Measurements from ENCODE around the gene MOCOS. TPM values are rescaled to one million over a fixed set of nuclear protein-coding genes. Genes with fewer than 3 reads are reported as not detected.
"Not testable (repeated sequence)": the region's sequence is repeated elsewhere in the genome, so short reads cannot be mapped to it uniquely, and the experiment has no call there.

The MOCOS gene
- polyA plus RNA-seq (ENCODE audit: insufficient read length in 4 of 4): 1 to 10 TPM in 1 of 4 donors, under 1 TPM in 3; 0.65 to 1.6 (median 0.72) TPM

GRCh38 chr18:36187193-36187825 is at the start of gene MOCOS:
Gene MOCOS (plus strand): TSS chr18:36187497. CDS start chr18:36187540, 43 bp downstream.
- peak in 2 of 4 donors; percentile 30 to 44 for DNase-seq (ENCODE audit: low read depth in 4 of 4, low spot score in 3 of 4)

- no peak for DNase-seq (ENCODE audit: low read depth in 4 of 4, low spot score in 3 of 4)
Observed at GRCh38 chr18:36139245-36139644, 48.1 kb upstream of the MOCOS start.

- DNase-seq (ENCODE audit: low read depth in 4 of 4, low spot score in 3 of 4): no peak
Observed at GRCh38 chr18:36141576-36141975, 45.7 kb upstream of the MOCOS start.

GRCh38 chr18:36142751-36143150 is 44.5 kb upstream of the MOCOS start:
- DNase-seq (ENCODE audit: low read depth in 4 of 4, low spot score in 3 of 4): no peak

GRCh38 chr18:36143391-36143790 is 43.9 kb upstream of the MOCOS start:
- no peak for DNase-seq (ENCODE audit: low read depth in 4 of 4, low spot score in 3 of 4)

- DNase-seq (ENCODE audit: low read depth in 4 of 4, low spot score in 3 of 4): no peak
Observed at GRCh38 chr18:36149514-36150289, 37.6 kb upstream of the MOCOS start.

GRCh38 chr18:36152781-36153180 is 34.5 kb upstream of the MOCOS start:
- no peak for DNase-seq (ENCODE audit: low read depth in 4 of 4, low spot score in 3 of 4)

GRCh38 chr18:36153203-36153602 is 34.1 kb upstream of the MOCOS start:
- DNase-seq (ENCODE audit: low read depth in 4 of 4, low spot score in 3 of 4): no peak

- DNase-seq (ENCODE audit: low read depth in 4 of 4, low spot score in 3 of 4): no peak
Observed at GRCh38 chr18:36153771-36154170, 33.5 kb upstream of the MOCOS start.

GRCh38 chr18:36155851-36156757 is 31.2 kb upstream of the MOCOS start:
- DNase-seq (ENCODE audit: low read depth in 4 of 4, low spot score in 3 of 4): no peak

- DNase-seq (ENCODE audit: low read depth in 4 of 4, low spot score in 3 of 4): no peak
Observed at GRCh38 chr18:36157441-36157840, 29.9 kb upstream of the MOCOS start.

GRCh38 chr18:36158266-36158867 is 28.9 kb upstream of the MOCOS start:
- no peak for DNase-seq (ENCODE audit: low read depth in 4 of 4, low spot score in 3 of 4)

- DNase-seq (ENCODE audit: low read depth in 4 of 4, low spot score in 3 of 4): no peak
Observed at GRCh38 chr18:36160959-36161371, 26.3 kb upstream of the MOCOS start.

- no peak for DNase-seq (ENCODE audit: low read depth in 4 of 4, low spot score in 3 of 4)
Observed at GRCh38 chr18:36162981-36163380, 24.3 kb upstream of the MOCOS start.

GRCh38 chr18:36167692-36168218 is 19.5 kb upstream of the MOCOS start:
- DNase-seq (ENCODE audit: low read depth in 4 of 4, low spot score in 3 of 4): no peak

GRCh38 chr18:36168296-36168695 is 19.0 kb upstream of the MOCOS start:
- not testable (repeated sequence) for DNase-seq (ENCODE audit: low read depth in 4 of 4, low spot score in 3 of 4)

- no peak for DNase-seq (ENCODE audit: low read depth in 4 of 4, low spot score in 3 of 4)
Observed at GRCh38 chr18:36169938-36170337, 17.4 kb upstream of the MOCOS start.

- no peak for DNase-seq (ENCODE audit: low read depth in 4 of 4, low spot score in 3 of 4)
Observed at GRCh38 chr18:36175481-36175880, 11.8 kb upstream of the MOCOS start.

- DNase-seq (ENCODE audit: low read depth in 4 of 4, low spot score in 3 of 4): no peak
Observed at GRCh38 chr18:36176177-36176584, 11.1 kb upstream of the MOCOS start.

- DNase-seq (ENCODE audit: low read depth in 4 of 4, low spot score in 3 of 4): no peak
Observed at GRCh38 chr18:36176711-36177110, 10.6 kb upstream of the MOCOS start.

Measured in left renal pelvis (tissue), 4 donors.